A549 (cell line): ENCODE measurements around the gene ACER3. TPM values are rescaled to one million over a fixed set of nuclear protein-coding genes. Genes with fewer than 3 reads are reported as not detected.
A peak's percentile ranks its signal among the peaks of the same experiment; 100 is the strongest.

ENCODE experiments used
- ATAC-seq, 2 experiments: fragments of 200-7000 bp in 1 of 2; fragments of >200 bp in 1 of 2; cut with Nextera tagmentation in 1 of 2; cut with Tn5 transposase in 1 of 2; 3 replicates each; pipeline versions ENCODE4 v1.8.0 to v1.9.1; 2018 to 2020; ENCODE audit warnings: mild to moderate bottlenecking in 1 of 2, moderate library complexity in 1 of 2
- CTCF ChIA-PET: fragments of 300-600 bp; sonication (Branson Sonifier 250); formaldehyde crosslinking; extraction: SDS; loops from one replicate; lab custom pipeline; 2021; ENCODE audit warnings: antibody characterized with exemption, inconsistent platforms; lab: Yijun Ruan, JAX
- POLR2A ChIA-PET: fragments of 350-600 bp; formaldehyde crosslinking; extraction: SDS; loops from one replicate; lab custom pipeline; 2021; ENCODE audit warnings: antibody characterized with exemption, inconsistent platforms; lab: Yijun Ruan, JAX
- DNase-seq, 2 experiments: peaks; one replicate each; pipeline versions ENCODE4 v3.0.0 to v3.0.0-alpha.2; 2011 to 2016; ENCODE audit warnings: low read depth in 1 of 2, low spot score in 1 of 2
- FAIRE-seq: peaks from 2 replicates; lab custom pipeline; 2011; peaks lifted over from hg19 to GRCh38; lab: Jason Lieb, UNC
- H3K27ac ChIP-seq, 2 experiments: fragments of >200 bp; sonication (Bioruptor Twin); formaldehyde crosslinking; 3 replicates each; pipeline ENCODE4 v1.5.1; 2016 to 2017
- H3K4me1 ChIP-seq: fragments of >200 bp; sonication (Bioruptor Twin); formaldehyde crosslinking; 3 replicates; pipeline ENCODE4 v1.6.1; 2016
- H3K4me2 ChIP-seq: fragments of >200 bp; sonication (Bioruptor Twin); formaldehyde crosslinking; 3 replicates; pipeline ENCODE4 v1.6.1; 2016
- H3K4me3 ChIP-seq: fragments of >200 bp; sonication (Bioruptor Twin); formaldehyde crosslinking; 3 replicates; pipeline ENCODE4 v1.5.1; 2016
- H3K9me3 ChIP-seq: fragments of >200 bp; sonication (Bioruptor Twin); formaldehyde crosslinking; 3 replicates; pipeline ENCODE4 v1.6.1; 2016
- BCL3 ChIP-seq: fragments of >200 bp; sonication (Bioruptor Twin); formaldehyde crosslinking; IDR thresholded peaks from 3 replicates; pipeline ENCODE4 v1.6.1; 2016
- BHLHE40 ChIP-seq: IDR thresholded peaks from 2 replicates; pipeline ENCODE4 v1.6.1; 2012; ENCODE audit warnings: low read depth, low read length, inconsistent platforms
- CBX2 ChIP-seq: fragments of 200-600 bp; sonication (generic); IDR thresholded peaks from 2 replicates; pipeline ENCODE4 v1.6.1; 2016; ENCODE audit warnings: low read depth, mild to moderate bottlenecking, borderline replicate concordance
- CBX8 ChIP-seq: fragments of 200-600 bp; sonication (generic); IDR thresholded peaks from 2 replicates; pipeline ENCODE4 v1.6.1; 2016
- CEBPB ChIP-seq, 2 experiments: fragments of >200 bp in 1 of 2; sonication (Bioruptor Twin) in 1 of 2; formaldehyde crosslinking in 1 of 2; IDR thresholded peaks; 2 replicates each; pipeline ENCODE4 v1.6.1; 2012 to 2016
- CHD2 ChIP-seq: fragments of 150-350 bp; IDR thresholded peaks from 2 replicates; pipeline ENCODE4 v1.6.1; 2014; ENCODE audit warnings: low read length; ENCODE audit not compliant: partially characterized antibody
- CHD4 ChIP-seq: fragments of 200-600 bp; sonication (generic); IDR thresholded peaks from 2 replicates; pipeline ENCODE4 v1.6.1; 2016; ENCODE audit warnings: antibody characterized with exemption, mild to moderate bottlenecking, borderline replicate concordance
- EHF ChIP-seq: fragments of 250-450 bp; sonication (Bioruptor Pico); IDR thresholded peaks from 2 replicates; pipeline ENCODE4 v1.5.0; 2020; ENCODE audit warnings: mild to moderate bottlenecking
- EHMT2 ChIP-seq: fragments of 200-600 bp; sonication (generic); IDR thresholded peaks from 2 replicates; pipeline ENCODE4 v1.6.1; 2016; ENCODE audit warnings: antibody characterized with exemption, low read depth, mild to moderate bottlenecking, moderate library complexity
- EP300 ChIP-seq, 2 experiments: fragments of >200 bp; sonication (Bioruptor Twin); formaldehyde crosslinking; IDR thresholded peaks; 2 replicates in 1 of 2; 3 replicates in 1 of 2; pipeline ENCODE4 v1.6.1; 2016 to 2017
- FOSB ChIP-seq: fragments of 250-450 bp; sonication (Bioruptor Pico); IDR thresholded peaks from 2 replicates; pipeline ENCODE4 v1.5.0; 2020; ENCODE audit warnings: mild to moderate bottlenecking, moderate library complexity
- HOXB13 ChIP-seq: fragments of 250-450 bp; sonication (Bioruptor Pico); IDR thresholded peaks from 2 replicates; pipeline ENCODE4 v1.5.0; 2020; ENCODE audit warnings: low read depth, mild to moderate bottlenecking, moderate library complexity
- HOXB5 ChIP-seq: fragments of 250-450 bp; sonication (Bioruptor Pico); IDR thresholded peaks from 2 replicates; pipeline ENCODE4 v1.5.0; 2020; ENCODE audit warnings: mild to moderate bottlenecking, moderate library complexity
- JUN ChIP-seq, 2 experiments: fragments of >200 bp; sonication (Bioruptor Twin); formaldehyde crosslinking; IDR thresholded peaks; 2 replicates in 1 of 2; 3 replicates in 1 of 2; pipeline ENCODE4 v1.6.1; 2016 to 2017
- MAFK ChIP-seq: fragments of 450-650 bp; IDR thresholded peaks from 2 replicates; pipeline ENCODE4 v1.6.1; 2014; ENCODE audit not compliant: partially characterized antibody
- NPAS2 ChIP-seq: fragments of 250-450 bp; sonication (Bioruptor Pico); IDR thresholded peaks from 2 replicates; pipeline ENCODE4 v1.8.0; 2022; ENCODE audit warnings: mild to moderate bottlenecking, moderate library complexity, borderline replicate concordance
- POLR2AphosphoS2 ChIP-seq: conservative IDR thresholded peaks from 2 replicates; pipeline ENCODE4 v1.6.1; 2012; ENCODE audit warnings: low read length, improper control_type of control experiment, inconsistent platforms
- RAD21 ChIP-seq, 2 experiments: fragments of >200 bp in 1 of 2; sonication (Bioruptor Twin) in 1 of 2; formaldehyde crosslinking in 1 of 2; IDR thresholded peaks in 1 of 2; conservative IDR thresholded peaks in 1 of 2; 2 replicates in 1 of 2; 3 replicates in 1 of 2; pipeline ENCODE4 v1.6.1; 2012 to 2018; ENCODE audit warnings: inconsistent platforms in 1 of 2
- RARB ChIP-seq: fragments of 250-450 bp; sonication (Bioruptor Pico); IDR thresholded peaks from 2 replicates; pipeline ENCODE4 v1.8.0; 2021; ENCODE audit warnings: mild to moderate bottlenecking, moderate library complexity
- RFX5 ChIP-seq: fragments of 450-650 bp; IDR thresholded peaks from 2 replicates; pipeline ENCODE4 v1.7.1; 2014; ENCODE audit warnings: antibody characterized with exemption, mild to moderate bottlenecking, moderate library complexity
- RNF2 ChIP-seq: fragments of 200-600 bp; sonication (generic); IDR thresholded peaks from 2 replicates; pipeline ENCODE4 v1.6.1; 2016; ENCODE audit warnings: low read depth, mild to moderate bottlenecking, antibody characterized with exemption, moderate library complexity, borderline replicate concordance
- SREBF2 ChIP-seq: fragments of 450-650 bp; IDR thresholded peaks from 2 replicates; pipeline ENCODE4 v1.6.1; 2014; ENCODE audit warnings: mild to moderate bottlenecking, moderate library complexity
- ZC3H11A ChIP-seq: fragments of 450-650 bp; IDR thresholded peaks from 2 replicates; pipeline ENCODE4 v1.6.1; 2014; ENCODE audit warnings: antibody characterized with exemption, mild to moderate bottlenecking
- ZFP36 ChIP-seq: fragments of 450-650 bp; IDR thresholded peaks from 2 replicates; pipeline ENCODE4 v1.6.1; 2014; ENCODE audit warnings: borderline replicate concordance; ENCODE audit not compliant: partially characterized antibody
- ZNF302 ChIP-seq: fragments of 250-450 bp; sonication (Bioruptor Pico); IDR thresholded peaks from 2 replicates; pipeline ENCODE4 v1.9.0; 2021; ENCODE audit warnings: inconsistent platforms, mild to moderate bottlenecking, moderate library complexity
- ZSCAN20 ChIP-seq: fragments of 250-450 bp; sonication (Bioruptor Pico); IDR thresholded peaks from 2 replicates; pipeline ENCODE4 v1.8.0; 2022; ENCODE audit warnings: mild to moderate bottlenecking, moderate library complexity
- WGBS: methylation state at CpG from one replicate; pipeline ENCODE4 v1.1.6; 2017; ENCODE audit errors: missing lambda C conversion rate; 5-methylcytosine and 5-hydroxymethylcytosine counted together
- polyA plus RNA-seq, 4 experiments: library from polyadenylated mRNA; depleted of rRNA in 3 of 4; stranded (reverse); fragments of >200 nt; fragmentation: RNase III in 1 of 4; extraction: RNeasy Plus Mini Kit Qiagen cat#74134 plus additional on column Dnase treatment in 1 of 4; gene quantifications; 2 replicates in 3 of 4; 3 replicates in 1 of 4; pipeline ENCODE4 v1.2.3, GENCODE V29; 2011 to 2017
- TF ChIP-seq, protein P1 (sequence below): fragments of 250-450 bp; sonication (Bioruptor Pico); IDR thresholded peaks from 2 replicates; pipeline ENCODE4 v1.5.0; 2021; ENCODE audit warnings: mild to moderate bottlenecking, moderate library complexity, borderline replicate concordance
- TF ChIP-seq, protein P2 (sequence below): IDR thresholded peaks from 2 replicates; pipeline ENCODE4 v1.6.1; 2012; ENCODE audit warnings: low read depth, borderline replicate concordance
- TF ChIP-seq, protein P3 (sequence below): IDR thresholded peaks from 2 replicates; pipeline ENCODE4 v1.6.1; 2012

ACER3 gene
- polyA plus RNA-seq, 2 of the 4 experiments (the other 2 are of a cell fraction) = 16.0 to 46.6 TPM

GRCh38 chr11:77064648-77065217, 204.0 kb downstream of the ACER3 start:
- POLR2A ChIA-PET = no interaction called here
- Histone ChIP-seq H3K27ac (no peak overlapping the region; a peak in 1 of 6 replicates), H3K4me1 (peaks cover 26% of the 10 kb centered on the region), H3K4me2 (no peak overlapping the region), H3K4me3 (no peak overlapping the region), H3K9me3 (peaks cover 14% of the 10 kb centered on the region)
- CTCF ChIA-PET = interaction anchor here (0.9 to 6.3 kb wide), 14 partner anchors 8 to 330 kb away, joined by 3 to 84 read pairs (median 4); no protein-coding TSS in a partner anchor
- no peak for DNase-seq
- FAIRE-seq = no peak
- WGBS = 96% methylated on average over 4 of the region's 4 CpGs
- ATAC-seq = no peak
- TF ChIP-seq ZC3H11A = no peak
- TF ChIP-seq CHD4 = no peak
- no peak for TF ChIP-seq BCL3
- TF ChIP-seq ZSCAN20 = no peak
- TF ChIP-seq EHF (CRISPR knock-in tag) = no peak
- no peak for TF ChIP-seq JUN (IDR thresholded peaks at IDR 0.05)
- no peak for TF ChIP-seq EHMT2
- TF ChIP-seq CEBPB (IDR thresholded peaks at IDR 0.05) = no peak
- TF ChIP-seq RFX5 = no peak
- no peak for TF ChIP-seq NPAS2

- Histone ChIP-seq H3K4me1 (peaks cover 20% of the 10 kb centered on the region), H3K27ac (peak overlapping the region; percentile 87 to 88), H3K4me3 (peak overlapping the region; percentile 65), H3K9me3 (peaks cover 11% of the 10 kb centered on the region), H3K4me2 (peak overlapping the region; percentile 75)
- ATAC-seq (no peak), DNase-seq (no peak), FAIRE-seq (no peak)
- TF ChIP-seq, protein P1, sequence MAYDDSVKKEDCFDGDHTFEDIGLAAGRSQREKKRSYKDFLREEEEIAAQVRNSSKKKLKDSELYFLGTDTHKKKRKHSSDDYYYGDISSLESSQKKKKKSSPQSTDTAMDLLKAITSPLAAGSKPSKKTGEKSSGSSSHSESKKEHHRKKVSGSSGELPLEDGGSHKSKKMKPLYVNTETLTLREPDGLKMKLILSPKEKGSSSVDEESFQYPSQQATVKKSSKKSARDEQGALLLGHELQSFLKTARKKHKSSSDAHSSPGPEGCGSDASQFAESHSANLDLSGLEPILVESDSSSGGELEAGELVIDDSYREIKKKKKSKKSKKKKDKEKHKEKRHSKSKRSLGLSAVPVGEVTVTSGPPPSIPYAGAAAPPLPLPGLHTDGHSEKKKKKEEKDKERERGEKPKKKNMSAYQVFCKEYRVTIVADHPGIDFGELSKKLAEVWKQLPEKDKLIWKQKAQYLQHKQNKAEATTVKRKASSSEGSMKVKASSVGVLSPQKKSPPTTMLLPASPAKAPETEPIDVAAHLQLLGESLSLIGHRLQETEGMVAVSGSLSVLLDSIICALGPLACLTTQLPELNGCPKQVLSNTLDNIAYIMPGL (CRISPR knock-in tag) = no peak
- no peak for TF ChIP-seq FOSB
- TF ChIP-seq MAFK = no peak
- TF ChIP-seq ZFP36 = no peak
- TF ChIP-seq HOXB5 (CRISPR knock-in tag) = no peak
- TF ChIP-seq CEBPB (IDR thresholded peaks at IDR 0.05) = no peak
- TF ChIP-seq HOXB13 = no peak
- no peak for TF ChIP-seq RAD21 (conservative IDR thresholded peaks at IDR 0.05 in 1 of 2, IDR thresholded peaks at IDR 0.05 in 1 of 2)
- no peak for TF ChIP-seq CBX8
- TF ChIP-seq CBX2 = no peak
- no peak for TF ChIP-seq RNF2
- TF ChIP-seq, protein P2, sequence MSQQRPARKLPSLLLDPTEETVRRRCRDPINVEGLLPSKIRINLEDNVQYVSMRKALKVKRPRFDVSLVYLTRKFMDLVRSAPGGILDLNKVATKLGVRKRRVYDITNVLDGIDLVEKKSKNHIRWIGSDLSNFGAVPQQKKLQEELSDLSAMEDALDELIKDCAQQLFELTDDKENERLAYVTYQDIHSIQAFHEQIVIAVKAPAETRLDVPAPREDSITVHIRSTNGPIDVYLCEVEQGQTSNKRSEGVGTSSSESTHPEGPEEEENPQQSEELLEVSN = no peak
- TF ChIP-seq, protein P3, sequence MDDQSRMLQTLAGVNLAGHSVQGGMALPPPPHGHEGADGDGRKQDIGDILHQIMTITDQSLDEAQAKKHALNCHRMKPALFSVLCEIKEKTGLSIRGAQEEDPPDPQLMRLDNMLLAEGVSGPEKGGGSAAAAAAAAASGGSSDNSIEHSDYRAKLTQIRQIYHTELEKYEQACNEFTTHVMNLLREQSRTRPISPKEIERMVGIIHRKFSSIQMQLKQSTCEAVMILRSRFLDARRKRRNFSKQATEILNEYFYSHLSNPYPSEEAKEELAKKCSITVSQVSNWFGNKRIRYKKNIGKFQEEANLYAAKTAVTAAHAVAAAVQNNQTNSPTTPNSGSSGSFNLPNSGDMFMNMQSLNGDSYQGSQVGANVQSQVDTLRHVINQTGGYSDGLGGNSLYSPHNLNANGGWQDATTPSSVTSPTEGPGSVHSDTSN = no peak
- TF ChIP-seq CHD2 = no peak
- no peak for TF ChIP-seq EP300 (IDR thresholded peaks at IDR 0.05)
- TF ChIP-seq ZNF302 (CRISPR knock-in tag) = no peak
- no peak for TF ChIP-seq RARB (CRISPR knock-in tag)
- no peak for TF ChIP-seq SREBF2
- no peak for TF ChIP-seq POLR2AphosphoS2
- no peak for TF ChIP-seq BHLHE40
- ChIA-PET CTCF (interaction anchor here (1.0 to 6.3 kb wide), 9 partner anchors 12 to 331 kb away, joined by 3 to 84 read pairs (median 5); no protein-coding TSS in a partner anchor), POLR2A (no interaction called here)
- 93% methylated on average over 14 of the region's 14 CpGs for WGBS
Observed at GRCh38 chr11:77065878-77066228, 205.1 kb downstream of the ACER3 start.
